ENCODE data around the gene CASQ1. TPM values are rescaled to one million over a fixed set of nuclear protein-coding genes. Genes with fewer than 3 reads are reported as not detected.
A peak's percentile ranks its signal among the peaks of the same experiment; 100 is the strongest.

The CASQ1 gene
- polyA plus RNA-seq, 1 experiment, result 1.5 TPM

DNA sequence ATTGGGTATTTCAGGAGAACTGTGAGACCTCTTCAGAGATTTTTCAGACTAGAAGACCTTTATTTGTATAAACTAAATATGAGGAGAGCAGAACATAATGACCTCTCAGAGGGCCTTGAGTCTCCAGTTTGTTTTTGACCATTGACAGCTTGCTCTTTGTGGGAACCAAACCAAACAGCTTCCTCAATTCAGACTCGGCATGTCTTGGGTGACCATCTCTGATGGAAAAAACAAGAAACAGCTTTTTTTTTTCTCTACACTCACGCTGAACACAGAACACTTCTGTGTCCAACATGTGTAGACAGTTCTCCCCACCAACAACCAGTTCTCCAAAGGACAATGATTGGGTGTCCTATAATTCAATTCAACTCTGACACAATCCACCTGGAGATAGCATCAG, 27.4 kb upstream of the CASQ1 start:
- no peak for DNase-seq (ENCODE audit: low read depth)

DNA sequence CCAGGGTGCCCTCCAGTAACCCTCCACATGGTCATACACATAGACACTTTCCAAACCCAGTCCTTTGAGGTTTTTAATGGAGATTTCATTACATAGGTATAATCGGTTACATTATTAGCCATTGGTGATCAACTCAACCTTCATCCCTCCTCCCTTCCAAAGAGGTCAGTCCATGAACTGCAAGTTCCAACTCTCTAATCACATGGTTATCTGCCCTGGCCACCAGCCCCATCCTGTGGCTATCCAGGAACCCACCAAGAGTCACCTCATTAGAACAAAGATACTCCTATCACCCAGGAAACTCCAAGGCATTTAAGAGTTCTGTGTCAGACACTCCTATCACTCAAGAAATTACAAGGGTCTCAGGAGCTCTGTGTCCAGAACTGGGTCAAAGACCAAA, 26.8 kb upstream of the CASQ1 start:
- CTCF ChIA-PET, result interaction anchor here (0.6 to 1.7 kb wide), 7 partner anchors 27 to 85 kb away, joined by 3 to 6 read pairs (median 4); no protein-coding TSS in a partner anchor
- POLR2A ChIA-PET, result interaction anchor here (0.6 kb wide), 1 partner anchor 57 kb away, joined by 3 read pairs; no protein-coding TSS in a partner anchor

More for the DNA sequence above, 27.4 kb upstream of the CASQ1 start:
- ChIA-PET POLR2A (no interaction called here), CTCF (interaction anchor here (0.6 to 3.1 kb wide), 15 partner anchors 9 to 159 kb away, joined by 3 to 22 read pairs (median 4); no protein-coding TSS in a partner anchor)
- no peaks in the 10 kb centered on the region; the same call in 1 of the 2 replicates for H3K27me3 ChIP-seq (ENCODE audit: control insufficient read depth, insufficient read depth, low read length)
- no peak overlapping the region for H3K4me3 ChIP-seq (ENCODE audit: low read depth, low read length)
- TF ChIP-seq, protein P1, sequence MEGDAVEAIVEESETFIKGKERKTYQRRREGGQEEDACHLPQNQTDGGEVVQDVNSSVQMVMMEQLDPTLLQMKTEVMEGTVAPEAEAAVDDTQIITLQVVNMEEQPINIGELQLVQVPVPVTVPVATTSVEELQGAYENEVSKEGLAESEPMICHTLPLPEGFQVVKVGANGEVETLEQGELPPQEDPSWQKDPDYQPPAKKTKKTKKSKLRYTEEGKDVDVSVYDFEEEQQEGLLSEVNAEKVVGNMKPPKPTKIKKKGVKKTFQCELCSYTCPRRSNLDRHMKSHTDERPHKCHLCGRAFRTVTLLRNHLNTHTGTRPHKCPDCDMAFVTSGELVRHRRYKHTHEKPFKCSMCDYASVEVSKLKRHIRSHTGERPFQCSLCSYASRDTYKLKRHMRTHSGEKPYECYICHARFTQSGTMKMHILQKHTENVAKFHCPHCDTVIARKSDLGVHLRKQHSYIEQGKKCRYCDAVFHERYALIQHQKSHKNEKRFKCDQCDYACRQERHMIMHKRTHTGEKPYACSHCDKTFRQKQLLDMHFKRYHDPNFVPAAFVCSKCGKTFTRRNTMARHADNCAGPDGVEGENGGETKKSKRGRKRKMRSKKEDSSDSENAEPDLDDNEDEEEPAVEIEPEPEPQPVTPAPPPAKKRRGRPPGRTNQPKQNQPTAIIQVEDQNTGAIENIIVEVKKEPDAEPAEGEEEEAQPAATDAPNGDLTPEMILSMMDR (IDR thresholded peaks at IDR 0.05; ENCODE audit: insufficient read depth, low read depth, low read length), result no peak
- H3K36me3 ChIP-seq (ENCODE audit: control insufficient read depth, insufficient read depth, low read length), result no peaks in the 10 kb centered on the region

DNA sequence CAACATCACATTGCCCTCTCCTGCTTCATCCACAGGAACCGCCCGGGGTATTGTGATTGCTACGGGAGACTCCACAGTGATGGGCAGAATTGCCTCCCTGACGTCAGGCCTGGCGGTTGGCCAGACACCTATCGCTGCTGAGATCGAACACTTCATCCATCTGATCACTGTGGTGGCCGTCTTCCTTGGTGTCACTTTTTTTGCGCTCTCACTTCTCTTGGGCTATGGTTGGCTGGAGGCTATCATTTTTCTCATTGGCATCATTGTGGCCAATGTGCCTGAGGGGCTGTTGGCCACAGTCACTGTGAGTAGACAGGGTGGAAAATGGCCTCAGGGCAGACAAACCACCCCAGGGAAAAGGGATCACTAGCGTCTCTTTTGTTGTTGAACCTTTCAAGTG, 26.3 kb upstream of the CASQ1 start:
- DNase-seq (ENCODE audit: low read depth), result no peak
- TF ChIP-seq, protein P1 (IDR thresholded peaks at IDR 0.05; ENCODE audit: insufficient read depth, low read depth, low read length), result no peak
- POLR2A ChIA-PET, result interaction anchor here (0.6 kb wide), 1 partner anchor 57 kb away, joined by 3 read pairs; no protein-coding TSS in a partner anchor
- no peaks in the 10 kb centered on the region; the same call in 1 of the 2 replicates for H3K27me3 ChIP-seq (ENCODE audit: control insufficient read depth, insufficient read depth, low read length)
- CTCF ChIA-PET, result interaction anchor here (0.6 to 1.6 kb wide), 5 partner anchors 32 to 85 kb away, joined by 3 to 6 read pairs (median 4); no protein-coding TSS in a partner anchor
- H3K4me3 ChIP-seq (ENCODE audit: low read depth, low read length), result no peak overlapping the region
- H3K36me3 ChIP-seq (ENCODE audit: control insufficient read depth, insufficient read depth, low read length), result no peaks in the 10 kb centered on the region

More for the DNA sequence above, 26.8 kb upstream of the CASQ1 start:
- Histone ChIP-seq H3K4me3 (ENCODE audit: low read depth, low read length) (no peak overlapping the region), H3K27me3 (ENCODE audit: control insufficient read depth, insufficient read depth, low read length) (no peaks in the 10 kb centered on the region; the same call in 1 of the 2 replicates), H3K36me3 (ENCODE audit: control insufficient read depth, insufficient read depth, low read length) (no peaks in the 10 kb centered on the region)
- DNase-seq (ENCODE audit: low read depth), result no peak
- TF ChIP-seq, protein P1 (IDR thresholded peaks at IDR 0.05; ENCODE audit: insufficient read depth, low read depth, low read length), result peak; percentile 20; the same call in 1 of the 2 replicates

DNA sequence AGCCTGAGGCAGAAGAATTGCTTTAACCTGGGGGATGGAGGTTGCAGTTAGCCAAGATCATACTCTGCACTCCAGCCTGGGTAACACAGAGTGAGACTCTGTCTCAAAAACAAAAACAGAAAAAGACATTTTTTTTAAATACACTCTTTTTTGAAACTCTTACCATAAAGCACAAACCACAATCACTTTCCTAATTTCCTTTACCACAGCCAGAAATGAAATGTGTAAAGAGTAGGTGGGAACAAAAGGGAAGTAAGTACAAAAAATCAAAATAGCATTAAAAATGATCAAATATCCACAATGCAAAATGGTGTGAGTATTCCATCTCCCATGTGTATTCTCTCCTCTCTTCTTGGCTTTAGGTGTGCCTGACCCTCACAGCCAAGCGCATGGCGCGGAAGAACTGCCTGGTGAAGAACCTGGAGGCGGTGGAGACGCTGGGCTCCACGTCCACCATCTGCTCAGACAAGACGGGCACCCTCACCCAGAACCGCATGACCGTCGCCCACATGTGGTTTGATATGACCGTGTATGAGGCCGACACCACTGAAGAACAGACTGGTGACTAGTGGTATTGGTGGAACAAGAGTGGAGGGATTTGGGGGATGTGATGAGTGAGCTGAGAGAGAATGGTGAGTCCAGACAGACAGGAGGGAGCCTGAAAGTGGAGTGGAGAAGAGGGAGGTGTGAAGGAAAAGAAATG, 24.1 kb upstream of the CASQ1 start:
- TF ChIP-seq, protein P1 (IDR thresholded peaks at IDR 0.05; ENCODE audit: insufficient read depth, low read depth, low read length), result no peak
- CTCF ChIA-PET, result interaction anchor here (0.9 to 3.5 kb wide), 7 partner anchors 24 to 125 kb away, joined by 3 to 13 read pairs (median 3); partner anchors contain the start of gene CASQ1
- POLR2A ChIA-PET, result no interaction called here
- no peak for DNase-seq (ENCODE audit: low read depth)
- no peak overlapping the region for H3K4me3 ChIP-seq (ENCODE audit: low read depth, low read length)
- no peaks in the 10 kb centered on the region; the same call in 1 of the 2 replicates for H3K27me3 ChIP-seq (ENCODE audit: control insufficient read depth, insufficient read depth, low read length)
- no peaks in the 10 kb centered on the region for H3K36me3 ChIP-seq (ENCODE audit: control insufficient read depth, insufficient read depth, low read length)

DNA sequence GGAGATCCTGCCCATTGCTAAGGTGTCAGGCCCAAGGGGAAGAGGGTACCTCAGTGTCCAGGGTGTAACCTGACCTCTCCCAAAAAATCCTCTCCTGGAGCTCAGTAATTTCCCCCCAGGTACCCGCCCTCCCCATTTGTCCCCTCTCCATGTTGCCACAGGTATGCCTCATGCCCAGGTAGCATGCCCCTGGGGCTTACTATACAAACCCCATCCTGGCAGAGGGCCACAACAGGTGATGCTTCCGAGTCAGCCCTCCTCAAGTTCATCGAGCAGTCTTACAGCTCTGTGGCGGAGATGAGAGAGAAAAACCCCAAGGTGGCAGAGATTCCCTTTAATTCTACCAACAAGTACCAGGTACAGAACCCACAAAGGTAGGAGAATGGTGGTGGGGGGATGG, 23.3 kb upstream of the CASQ1 start:
- DNase-seq (ENCODE audit: low read depth), result no peak
- ChIA-PET CTCF (interaction anchor here (1.2 to 3.5 kb wide), 5 partner anchors 23 to 85 kb away, joined by 3 to 13 read pairs (median 8); partner anchors contain the start of gene CASQ1), POLR2A (no interaction called here)
- TF ChIP-seq, protein P1 (IDR thresholded peaks at IDR 0.05; ENCODE audit: insufficient read depth, low read depth, low read length), result no peak
- H3K4me3 ChIP-seq (ENCODE audit: low read depth, low read length), result no peak overlapping the region
- no peaks in the 10 kb centered on the region for H3K36me3 ChIP-seq (ENCODE audit: control insufficient read depth, insufficient read depth, low read length)
- no peaks in the 10 kb centered on the region for H3K27me3 ChIP-seq (ENCODE audit: control insufficient read depth, insufficient read depth, low read length)

Measured in BJ (cell line).